ENCODE results near the gene P2RX1.

P2RX1 gene

DNA sequence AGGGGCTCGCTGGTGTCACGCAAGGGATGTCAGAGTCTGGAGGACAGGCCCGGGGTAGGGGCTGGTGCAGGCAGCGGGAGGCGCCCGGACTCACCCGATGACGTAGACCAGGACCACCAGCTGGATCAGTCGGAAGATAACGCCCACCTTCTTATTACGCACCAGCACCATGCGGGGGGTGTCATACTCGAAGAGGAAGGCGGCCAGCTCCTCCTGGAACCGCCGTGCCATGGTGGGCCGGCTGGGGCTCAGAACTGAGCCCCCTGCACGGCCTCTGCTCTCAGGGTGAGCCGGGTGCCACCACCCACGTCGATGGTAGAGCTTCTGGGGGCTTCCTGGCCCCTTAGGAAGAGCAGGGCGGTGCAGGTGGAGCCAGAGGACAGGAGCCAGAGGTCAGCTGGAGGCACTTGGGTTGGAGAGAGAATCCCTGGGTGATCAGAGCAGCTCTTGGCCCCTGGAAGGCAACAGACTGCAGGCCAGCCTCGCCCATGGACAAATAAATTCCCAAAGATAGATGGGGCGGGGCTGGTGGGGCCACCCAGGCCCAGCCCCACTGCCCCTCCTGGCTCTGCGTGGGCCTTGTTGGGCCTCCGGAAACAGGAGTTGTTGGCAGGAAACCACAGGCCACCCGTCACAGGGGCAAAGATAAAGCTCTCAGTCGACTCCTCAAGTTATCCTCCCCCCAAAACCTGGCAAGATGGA, at the start of gene P2RX1:
Gene P2RX1 (minus strand): TSS at position 471 of the 702 bp plus-strand sequence. CDS start 240 bp downstream, at position 231.
- no peak for DNase-seq

DNA sequence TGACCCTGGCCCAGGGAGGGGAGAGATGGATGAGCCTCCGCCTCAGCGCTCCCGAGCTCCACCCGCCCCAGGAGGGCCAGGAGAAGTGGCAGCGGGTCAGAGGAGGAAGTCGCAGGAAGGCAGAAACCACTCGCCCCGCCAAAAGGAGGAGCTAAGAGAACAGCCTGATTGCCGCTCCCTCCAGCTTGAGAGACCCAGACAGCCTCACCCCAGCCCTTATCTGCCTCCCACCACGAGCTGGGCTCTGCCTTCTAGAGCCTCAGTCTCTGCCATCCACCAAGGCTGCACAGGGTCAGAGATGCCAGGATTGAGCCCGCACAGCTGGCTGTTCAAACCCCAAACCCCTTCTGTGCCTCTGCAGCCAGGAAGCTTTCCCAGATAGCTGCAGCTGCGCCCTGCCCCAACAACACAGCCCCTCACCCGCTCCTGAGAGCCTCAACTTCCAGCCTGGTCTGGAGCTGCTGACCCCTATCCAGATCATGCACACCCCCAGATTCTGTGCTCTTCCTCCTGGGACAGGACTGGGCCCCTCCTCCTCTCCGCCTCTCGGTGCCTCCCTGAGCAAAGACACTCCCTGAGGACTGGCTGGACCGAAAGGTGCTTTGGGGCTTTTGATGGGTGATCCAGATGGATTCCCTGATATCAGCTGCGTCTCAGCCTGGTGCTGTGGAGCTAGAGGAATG, 49.0 kb upstream of the P2RX1 start:
- no peak for DNase-seq

DNA sequence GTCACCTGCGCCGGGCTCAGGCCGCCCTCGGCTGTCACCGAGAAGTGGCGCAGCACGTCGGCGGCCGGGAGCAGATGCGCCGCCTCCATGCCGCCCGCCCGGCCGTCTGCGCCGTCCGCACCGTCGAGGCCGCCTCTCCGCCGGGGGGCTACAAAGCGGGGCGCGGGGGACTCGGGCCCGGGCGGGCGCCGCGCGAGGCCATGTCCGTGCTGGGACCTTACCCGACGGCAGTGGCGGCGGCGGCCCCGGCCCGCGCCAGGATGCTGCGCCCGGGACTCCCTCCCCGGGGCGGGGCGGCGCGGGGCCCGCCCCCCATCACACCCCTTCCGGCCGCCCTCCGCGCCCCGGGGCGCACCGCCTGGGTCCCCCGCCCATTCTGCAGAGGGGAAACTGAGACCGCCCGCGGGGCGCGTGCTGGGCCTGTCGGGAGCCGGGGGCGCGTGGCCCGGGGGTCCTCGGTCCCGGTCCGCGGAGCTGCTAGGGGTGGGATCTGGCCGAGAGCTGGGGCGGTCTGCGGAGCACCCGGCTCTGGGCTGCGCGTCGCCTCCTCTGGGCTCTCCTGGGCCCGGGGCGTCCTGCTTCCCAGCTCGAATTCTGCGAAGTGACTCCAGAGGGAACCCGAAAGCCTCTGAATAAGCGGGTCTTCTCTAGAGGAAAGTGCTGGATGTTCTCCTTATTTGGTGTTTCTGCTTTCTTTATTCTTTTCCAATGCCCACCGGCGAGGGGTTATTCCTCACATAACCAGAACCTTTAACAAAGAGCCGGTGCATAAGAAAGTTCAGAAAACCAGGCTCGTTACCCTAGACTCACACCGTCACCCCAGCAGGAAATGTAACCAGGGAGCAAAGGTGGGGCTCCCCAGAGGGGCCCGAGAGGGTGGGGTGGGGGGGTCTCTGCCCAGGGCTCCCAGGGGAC, 48.2 kb upstream of the P2RX1 start, which contains the start of gene ATP2A3:
Gene ATP2A3 (minus strand): TSS at position 235 of the 915 bp plus-strand sequence. CDS start 146 bp downstream, at position 89.
- DNase-seq, result no peak

DNA sequence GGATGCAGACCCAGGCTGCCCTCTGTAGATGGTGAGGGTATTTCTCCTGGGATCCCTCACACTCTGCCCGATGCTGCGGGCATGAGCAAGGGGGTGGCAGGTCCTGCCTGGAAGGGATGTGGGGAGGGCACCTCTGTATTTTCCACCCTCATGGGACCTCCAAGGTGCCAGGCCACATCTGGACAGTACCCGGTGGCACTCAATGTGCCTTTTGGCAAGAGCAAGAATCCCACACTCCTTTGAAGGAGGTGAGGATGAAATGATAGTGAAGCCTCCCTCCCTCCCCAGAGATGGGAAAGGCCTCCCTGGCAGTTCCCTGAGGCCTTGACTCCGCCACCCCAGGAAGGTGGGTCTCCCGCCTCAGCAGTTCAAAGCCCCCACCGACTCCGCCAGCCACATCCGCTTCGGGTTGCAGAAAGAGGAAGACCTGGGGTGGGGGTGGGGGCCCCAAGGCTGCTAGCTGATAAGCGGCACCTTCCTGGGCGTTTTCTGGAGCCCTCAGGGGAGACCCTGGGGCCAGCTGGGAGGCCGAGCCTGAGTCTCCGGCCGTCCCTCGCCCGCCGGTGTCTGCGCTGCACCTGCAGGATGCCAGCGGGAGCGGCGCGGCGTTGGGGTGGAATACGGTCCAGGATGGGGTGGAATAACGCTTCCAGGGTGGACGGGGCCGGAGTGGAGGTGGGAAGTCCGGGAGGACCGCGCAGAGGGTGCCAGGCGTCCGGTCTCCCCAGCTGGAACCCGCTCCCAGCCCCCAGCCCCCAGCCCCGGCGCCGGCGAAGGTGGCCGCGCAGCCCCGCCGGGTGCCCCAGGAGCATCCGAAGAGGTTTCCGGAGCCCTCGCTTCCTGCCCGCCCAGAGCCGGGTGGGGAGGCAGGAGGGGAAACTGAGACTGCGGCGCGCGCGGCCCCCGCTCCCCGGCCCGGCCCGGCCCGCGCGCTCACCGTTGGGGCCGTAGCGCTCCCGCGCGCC, 47.3 kb upstream of the P2RX1 start:
- no peak for DNase-seq

DNA sequence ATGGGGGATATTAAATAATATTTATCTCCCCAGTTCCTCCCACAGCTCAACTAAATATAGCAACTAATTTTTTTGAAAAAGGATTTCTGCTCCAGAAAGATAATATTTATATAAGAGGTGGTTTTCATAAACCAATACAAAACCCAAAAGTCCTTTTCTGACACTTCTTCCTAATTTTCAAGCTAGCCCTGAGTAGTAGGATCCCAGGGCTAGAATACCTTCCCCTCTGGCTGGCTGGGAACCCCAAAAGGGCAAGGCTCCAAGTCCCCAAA, 46.6 kb upstream of the P2RX1 start:
- no peak for DNase-seq

DNA sequence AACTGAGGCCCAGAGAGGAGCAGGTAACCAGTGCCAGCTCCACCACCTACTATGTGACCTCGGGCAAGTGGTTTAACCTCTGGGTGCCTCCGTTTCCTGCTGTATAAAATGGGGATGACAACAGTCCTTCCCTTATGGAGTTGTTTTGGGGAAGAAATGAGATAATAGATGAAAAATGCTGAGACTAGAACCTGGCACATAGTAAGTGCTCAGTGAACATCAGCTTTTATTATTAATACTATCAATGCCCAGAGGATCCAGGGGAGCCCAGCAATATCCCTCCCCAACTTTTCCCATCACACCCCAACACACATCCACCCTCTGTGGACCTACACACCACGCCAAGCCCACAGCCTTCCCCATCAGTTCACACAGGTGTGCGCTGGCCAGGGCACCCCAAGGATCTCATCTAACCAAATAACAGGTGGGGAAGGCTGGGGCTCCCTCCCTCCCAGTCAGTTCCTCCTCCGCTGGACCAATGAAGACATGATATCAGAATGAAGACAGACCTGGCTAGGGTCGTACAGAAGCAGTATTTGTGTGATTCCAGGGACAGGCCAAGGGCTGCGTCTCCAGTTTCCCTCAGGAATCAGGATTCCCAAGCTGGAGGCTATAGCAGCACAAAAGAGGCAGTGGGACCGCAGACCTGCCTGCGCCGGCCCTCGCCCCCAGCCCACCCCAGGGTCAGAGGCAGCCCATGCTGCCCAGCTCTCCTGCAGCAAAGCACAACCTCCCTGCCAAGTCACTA, 46.1 kb upstream of the P2RX1 start:
- no peak for DNase-seq

DNA sequence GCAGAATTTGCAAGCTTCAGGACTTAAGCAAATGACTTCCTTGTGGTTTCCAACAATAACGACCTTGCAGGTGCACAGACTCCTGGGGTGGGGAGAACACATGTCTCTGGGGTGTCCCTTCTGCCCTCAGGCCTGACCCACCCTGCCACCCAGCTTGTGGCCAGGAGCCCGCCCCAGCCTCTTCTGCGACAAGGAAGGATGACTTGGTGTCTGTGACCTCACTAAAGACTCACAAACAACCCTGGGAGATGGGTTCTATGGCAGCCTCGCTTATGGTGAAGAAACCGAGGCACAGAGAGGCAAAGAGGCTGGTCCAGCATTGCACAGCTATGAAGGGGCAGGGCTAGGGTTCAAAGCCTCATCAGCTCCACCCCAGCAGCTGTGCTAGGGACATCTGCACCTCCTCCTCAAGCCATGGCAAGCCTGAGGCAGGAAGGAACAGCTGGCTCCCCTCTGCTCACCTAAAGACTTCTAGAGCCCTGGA, 45.3 kb upstream of the P2RX1 start:
- DNase-seq, result no peak

DNA sequence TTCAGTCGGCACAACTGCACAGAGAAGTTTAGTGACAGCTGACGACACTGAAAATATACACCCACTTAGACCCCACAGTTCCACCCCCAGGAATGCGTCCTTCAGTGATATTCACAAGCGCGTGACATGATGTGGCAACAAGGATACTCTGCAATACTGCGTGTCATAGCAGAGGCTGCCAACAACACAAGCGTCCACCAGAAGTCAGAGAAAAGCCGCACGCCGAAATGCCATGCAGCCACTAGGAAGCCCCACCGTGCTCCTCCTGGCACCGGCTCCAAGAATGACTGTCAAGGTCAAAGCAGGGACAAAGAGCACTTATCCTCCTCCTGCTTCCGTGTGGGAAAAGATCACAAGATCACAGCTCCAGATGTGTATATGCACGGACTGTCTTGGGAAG, 44.5 kb upstream of the P2RX1 start:
- no peak for DNase-seq

DNA sequence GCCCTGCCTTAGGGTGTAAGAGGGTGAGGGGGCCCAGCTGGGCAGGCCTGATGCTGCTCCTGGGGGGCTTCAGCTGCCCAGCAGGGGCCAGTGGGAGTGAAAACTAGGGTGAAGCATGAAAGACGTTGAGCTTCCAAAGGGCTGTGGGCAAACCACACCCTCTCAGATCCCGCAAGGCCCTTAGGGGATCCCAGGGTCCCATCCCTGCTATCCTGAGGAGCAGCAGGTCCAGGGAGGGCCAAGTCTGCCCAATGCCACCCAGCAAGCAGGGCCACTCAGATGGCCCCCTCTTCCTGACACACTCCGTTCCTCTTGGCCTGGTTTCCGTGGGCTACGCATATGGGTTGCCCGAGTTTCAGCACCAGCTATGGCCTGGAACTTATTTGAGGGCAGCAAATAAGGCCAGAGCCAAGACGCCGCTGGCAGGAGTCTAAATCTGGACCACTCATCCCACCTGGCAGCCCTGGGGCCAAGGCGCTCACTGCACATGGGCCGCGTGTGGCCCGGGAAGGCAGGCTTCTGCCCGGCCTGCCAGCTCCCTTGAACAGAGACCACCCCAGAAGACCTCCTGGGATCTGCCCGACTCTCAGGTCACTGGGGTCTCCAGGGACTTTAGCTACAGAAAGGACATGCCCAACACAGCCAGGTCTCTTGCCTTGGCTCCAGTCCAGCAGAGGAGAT, 43.8 kb upstream of the P2RX1 start:
- DNase-seq, result no peak

DNA sequence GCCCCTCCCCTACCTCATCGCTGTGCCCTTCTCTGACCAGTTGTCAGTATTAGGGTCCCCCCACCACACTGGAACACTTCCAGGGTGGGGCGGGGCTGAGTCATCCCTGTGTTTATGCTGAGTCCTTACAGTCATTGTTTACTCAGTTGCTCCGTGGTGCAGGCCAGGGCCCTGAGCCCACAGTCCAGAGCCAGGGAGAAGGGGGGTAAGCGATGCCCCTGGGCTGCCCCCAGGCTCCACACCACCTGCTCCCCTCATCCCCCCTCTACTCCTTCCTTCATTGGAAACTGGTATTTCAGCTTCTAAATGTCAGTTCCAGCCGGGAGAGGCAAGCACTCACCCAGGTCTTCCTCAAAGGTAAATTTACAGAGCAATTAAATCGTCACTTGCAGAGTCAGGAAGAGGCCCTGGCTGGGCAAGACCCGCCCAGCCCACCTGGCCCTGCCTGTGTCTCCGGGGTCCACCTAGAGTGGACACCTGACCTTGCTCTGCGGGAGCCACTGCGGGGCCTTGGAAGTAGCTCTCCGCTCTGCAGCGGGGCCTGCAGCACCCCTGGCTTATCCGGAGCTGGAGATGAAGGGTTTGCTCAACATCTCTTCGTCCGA, 43.1 kb upstream of the P2RX1 start:
- no peak for DNase-seq

DNA sequence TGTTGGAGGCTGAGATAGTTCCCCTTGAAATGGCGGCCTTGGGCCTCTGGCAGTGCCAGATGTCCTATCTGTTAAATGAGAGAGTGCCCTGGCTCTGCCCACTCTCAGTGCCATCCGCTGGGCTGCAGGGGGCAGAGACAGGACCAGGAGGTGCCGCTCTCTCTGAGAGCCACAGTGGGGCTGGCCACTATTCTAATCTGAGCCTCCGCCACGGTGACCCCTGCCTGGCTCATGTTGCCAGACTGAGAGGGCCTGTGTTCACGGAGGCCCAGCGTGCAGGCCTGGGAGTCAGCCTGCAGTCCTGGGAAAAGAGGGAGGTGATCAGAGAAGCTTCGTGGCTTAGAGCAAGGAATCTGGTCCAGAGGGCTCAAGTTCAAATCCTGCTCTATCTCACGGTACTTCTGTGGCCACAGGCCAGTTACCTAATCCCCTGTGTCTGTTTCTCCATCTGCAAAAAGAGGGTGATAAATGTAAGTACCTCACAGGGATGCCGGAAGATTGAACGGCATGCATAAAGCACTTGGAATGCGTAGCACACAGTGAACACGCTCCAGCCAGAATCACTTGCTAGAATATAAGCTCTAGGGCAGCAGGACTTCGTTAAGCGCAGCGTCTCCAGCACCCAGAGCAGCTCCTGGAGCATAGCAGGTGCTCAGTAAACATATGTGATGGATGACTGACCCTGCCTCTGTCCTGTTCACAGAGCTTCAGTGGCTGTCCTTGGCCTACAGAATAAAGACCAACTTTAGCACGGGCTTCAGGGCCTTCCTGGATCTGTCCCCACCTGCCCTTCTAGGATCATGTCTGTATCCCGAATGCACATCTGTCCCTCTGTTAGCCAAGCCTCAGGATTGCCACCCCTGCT, 41.7 kb upstream of the P2RX1 start:
- DNase-seq, result no peak

DNA sequence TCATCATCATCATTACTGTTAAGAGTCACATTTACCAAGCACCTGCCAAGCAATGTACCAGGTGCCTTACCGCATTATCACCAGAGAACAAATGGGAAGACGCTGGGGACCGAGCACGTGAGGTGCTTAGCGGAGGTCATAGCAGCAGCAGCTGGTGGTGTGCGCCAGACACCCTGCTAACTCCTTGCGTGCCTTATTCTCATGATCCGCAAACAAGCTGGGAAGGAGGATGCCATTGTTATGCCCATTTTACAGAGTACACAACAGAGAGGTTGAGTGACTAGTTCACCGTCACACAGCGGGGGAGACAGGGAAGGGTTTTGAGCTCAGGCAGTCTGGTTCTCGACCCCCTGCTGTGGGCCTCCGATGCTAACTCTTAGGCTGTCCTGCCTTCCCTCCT, 40.7 kb upstream of the P2RX1 start:
- DNase-seq, result no peak

DNA sequence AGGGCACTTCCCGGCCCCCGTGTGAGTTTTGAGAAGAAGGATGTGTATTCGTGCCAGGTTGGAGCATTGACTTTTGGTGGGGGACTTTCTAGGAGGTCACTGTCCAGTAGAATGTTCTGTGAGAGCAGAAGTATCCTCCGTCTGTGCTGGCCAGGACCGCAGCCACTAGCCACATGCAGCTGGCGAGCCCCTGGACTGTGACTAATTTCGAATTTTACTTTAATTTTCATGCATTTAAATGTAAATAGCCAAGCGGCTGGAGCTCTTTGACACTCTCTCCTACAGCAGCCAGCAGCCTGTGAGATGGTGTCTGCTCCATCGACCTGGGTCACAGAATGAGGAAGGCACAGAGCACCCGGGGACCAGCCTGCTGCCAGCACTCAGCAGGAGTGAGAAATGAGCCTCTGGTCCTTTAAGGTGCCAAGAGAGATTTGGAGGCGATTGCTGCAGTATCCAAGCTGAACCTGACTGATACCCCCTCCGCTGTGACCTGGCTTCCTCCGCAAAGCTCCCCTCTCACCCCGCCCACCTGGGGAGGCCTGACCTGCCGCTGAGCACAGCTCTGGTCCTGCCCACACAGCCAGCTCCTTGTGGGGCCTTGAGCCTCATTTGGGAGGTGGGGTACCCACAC, 40.2 kb upstream of the P2RX1 start:
- no peak for DNase-seq

DNA sequence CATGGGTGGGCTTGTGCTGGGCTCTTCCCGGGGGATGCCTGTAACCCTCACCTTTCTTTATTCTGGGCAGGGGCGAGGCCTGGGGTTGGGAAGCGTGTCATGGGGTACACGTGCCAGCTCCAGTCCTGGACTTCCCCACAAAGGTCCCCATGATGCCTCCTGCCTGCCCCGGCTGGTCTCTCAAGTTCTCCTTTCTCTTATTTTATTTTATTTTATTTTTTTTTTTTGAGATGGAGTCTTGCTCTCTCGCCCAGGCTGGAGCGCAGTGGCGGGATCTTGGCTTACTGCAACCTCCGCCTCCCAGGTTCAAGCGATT, 39.4 kb upstream of the P2RX1 start:
- DNase-seq, result no peak

DNA sequence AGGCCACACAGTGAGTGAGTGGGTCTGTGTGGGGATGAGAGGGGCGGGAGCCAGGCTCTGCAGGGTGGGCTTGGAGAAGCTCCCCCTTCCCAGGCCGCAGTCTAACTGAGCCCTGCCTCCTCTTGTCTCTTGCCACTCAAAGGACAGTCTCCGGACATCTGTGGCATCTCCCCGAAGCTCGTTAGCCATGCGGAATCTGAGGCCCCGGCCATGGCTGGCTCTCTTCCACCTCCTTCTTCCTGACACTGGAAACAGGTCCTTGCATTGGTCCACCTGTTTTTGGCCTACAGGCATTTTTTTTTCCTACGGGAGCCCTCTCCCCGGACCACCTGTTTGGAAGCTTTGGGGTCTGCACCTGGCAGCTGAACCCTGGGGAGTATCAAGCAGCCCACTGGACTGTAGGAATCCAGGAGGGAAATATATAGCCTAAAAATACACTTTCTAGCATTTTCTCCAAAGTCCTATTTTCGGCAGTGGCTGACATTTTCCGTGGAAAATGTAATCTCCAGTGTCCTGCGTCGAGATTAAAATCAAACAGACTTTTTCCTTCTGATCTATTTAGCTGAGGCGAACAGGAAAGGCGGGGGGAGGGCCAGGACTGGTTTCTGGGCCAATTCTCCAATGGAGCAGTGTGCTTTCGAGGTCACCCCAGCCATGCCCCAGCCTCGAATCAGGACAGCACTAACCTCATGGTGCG, 38.9 kb upstream of the P2RX1 start:
- DNase-seq, result no peak

DNA sequence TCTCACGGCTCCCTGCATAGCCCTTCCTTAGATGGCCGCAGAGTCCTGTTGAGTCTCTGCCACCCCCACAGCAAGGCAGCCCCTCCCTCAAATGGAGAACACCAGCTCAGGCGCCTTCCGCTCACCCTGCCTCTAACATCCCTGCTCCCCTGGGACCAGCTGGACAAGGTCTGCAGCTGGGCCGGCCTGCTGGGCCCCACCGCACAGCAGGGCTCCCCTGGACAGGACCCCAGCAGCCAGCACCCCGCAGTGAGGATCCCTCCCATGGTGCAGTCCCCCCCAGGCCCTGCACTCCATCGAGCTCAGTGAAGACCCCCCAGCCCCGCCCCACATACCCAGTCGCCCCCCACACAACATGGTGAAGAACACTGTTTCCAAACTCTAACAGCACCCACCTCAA, 37.8 kb upstream of the P2RX1 start:
- DNase-seq, result no peak

DNA sequence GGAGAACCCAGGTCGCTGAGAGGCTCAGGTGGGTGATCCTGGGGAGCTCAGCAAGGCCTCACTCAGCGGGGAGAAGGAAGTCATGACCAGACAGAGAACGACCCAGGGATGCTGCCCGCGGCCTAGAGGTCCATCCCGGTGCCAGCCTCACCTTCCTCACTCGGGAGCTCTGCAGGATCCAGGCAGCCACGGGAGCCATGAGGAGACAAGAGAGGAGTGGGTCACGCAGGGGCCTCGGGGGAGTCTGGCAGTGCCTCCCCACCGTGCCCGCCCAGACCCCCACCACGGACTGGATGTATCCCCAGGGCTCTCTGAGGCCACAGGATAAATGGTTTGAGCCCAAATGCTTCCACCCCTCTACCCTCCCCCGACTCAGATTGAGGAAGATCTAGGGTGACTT, 37.3 kb upstream of the P2RX1 start:
- DNase-seq, result no peak

DNA sequence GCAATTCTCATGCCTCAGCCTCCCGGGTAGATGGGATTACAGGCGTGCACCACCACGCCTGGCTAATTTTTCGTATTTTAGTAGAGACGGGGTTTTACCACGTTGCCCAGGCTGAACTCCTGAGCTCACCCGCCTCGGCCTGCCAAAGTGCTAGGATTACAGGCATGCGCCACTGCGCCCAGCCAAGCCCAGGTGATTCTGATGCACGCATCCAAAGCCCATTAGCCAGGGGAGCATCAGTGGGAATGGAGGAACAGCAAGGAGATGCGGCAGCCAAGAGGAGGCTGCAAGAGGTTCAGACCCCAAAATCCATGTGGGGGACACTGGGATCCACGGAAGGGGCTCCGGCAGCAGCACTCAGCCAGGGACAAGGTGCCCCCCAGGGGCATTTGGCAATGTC, 35.9 kb upstream of the P2RX1 start:
- DNase-seq, result no peak

DNA sequence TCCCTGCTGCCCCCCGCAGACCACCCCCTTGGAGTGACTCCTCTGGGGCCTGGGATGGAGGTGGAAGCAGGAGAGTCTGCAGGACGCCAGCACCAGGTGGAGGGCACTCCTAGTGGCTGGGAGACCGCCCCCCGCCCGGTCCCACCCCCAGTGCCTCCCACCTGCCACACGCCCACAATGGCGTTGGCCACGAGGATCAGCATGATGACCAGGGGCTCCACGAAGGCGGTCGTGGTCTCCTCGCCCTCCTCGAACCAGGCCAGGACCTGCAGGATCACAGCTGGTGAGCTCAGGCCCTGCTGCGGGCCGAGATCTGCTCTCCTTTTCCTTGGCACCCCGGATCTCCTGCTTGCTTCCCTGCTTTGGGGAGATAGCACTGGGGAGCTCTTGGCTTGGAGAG, 35.2 kb upstream of the P2RX1 start:
- no peak for DNase-seq
